ENCODE results near the gene NUCB2. TPM values are rescaled to one million over a fixed set of nuclear protein-coding genes. Genes with fewer than 3 reads are reported as not detected.

The NUCB2 gene
- total and polyA plus RNA-seq, 2 of the 13 experiments (the other 11 are each of a cell fraction or from before 2014, with no cell fraction given), result 54.2 to 82.4 TPM

GRCh38 chr11:17352950-17353820 lies 76.6 kb downstream of the NUCB2 start (continued):
- TF ChIP-seq MXI1 (IDR thresholded peaks at IDR 0.05; ENCODE audit: borderline replicate concordance, low read depth, low read length) (peak; percentile 93; the same call in 1 of the 3 replicates), RXRA (CRISPR knock-in tag; IDR thresholded peaks at IDR 0.05) (peak; percentile 70), ZSCAN30 (CRISPR knock-in tag; IDR thresholded peaks at IDR 0.05) (no peak), TEAD2 (CRISPR knock-in tag; IDR thresholded peaks at IDR 0.05) (no peak), GZF1 (CRISPR knock-in tag; IDR thresholded peaks at IDR 0.05) (peak; percentile 54; the same call in 1 of the 2 replicates), ZNF256 (CRISPR knock-in tag; conservative IDR thresholded peaks at IDR 0.05) (no peak), STAT5B (CRISPR knock-in tag; IDR thresholded peaks at IDR 0.05) (0 out of 2 replicates have a peak, but pooled peaks have one; percentile 21), ZGPAT (CRISPR knock-in tag; IDR thresholded peaks at IDR 0.05) (peak; percentile 82), IRF2 (CRISPR knock-in tag; IDR thresholded peaks at IDR 0.05) (peak; percentile 86; the same call in 1 of the 2 replicates), MYC (CRISPR knock-in tag; IDR thresholded peaks at IDR 0.05; ENCODE audit: borderline replicate concordance) (peak; percentile 99), ZFP91 (CRISPR knock-in tag; IDR thresholded peaks at IDR 0.05; ENCODE audit: borderline replicate concordance) (peak; percentile 92), SP140L (CRISPR knock-in tag; IDR thresholded peaks at IDR 0.05; ENCODE audit: borderline replicate concordance) (no peak), ZKSCAN8 (CRISPR knock-in tag; IDR thresholded peaks at IDR 0.05; ENCODE audit: borderline replicate concordance) (no peak), ZSCAN25 (CRISPR knock-in tag; IDR thresholded peaks at IDR 0.05) (peak; percentile 59; the same call in 1 of the 2 replicates), ZNF737 (CRISPR knock-in tag; IDR thresholded peaks at IDR 0.05; ENCODE audit: borderline replicate concordance) (no peak), ZNF605 (CRISPR knock-in tag; IDR thresholded peaks at IDR 0.05) (peak; percentile 59; the same call in 1 of the 2 replicates), ZNF629 (CRISPR knock-in tag; conservative IDR thresholded peaks at IDR 0.05) (peak; percentile 17; the same call in 1 of the 2 replicates), SNAPC5 (CRISPR knock-in tag; IDR thresholded peaks at IDR 0.05; ENCODE audit: borderline replicate concordance) (no peak), ZNF816 (CRISPR knock-in tag; IDR thresholded peaks at IDR 0.05; ENCODE audit: borderline replicate concordance) (peak; percentile 93), PHF5A (CRISPR knock-in tag; IDR thresholded peaks at IDR 0.05; ENCODE audit: low read depth, unreplicated experiment) (no peak)
- TF ChIP-seq, protein P1, sequence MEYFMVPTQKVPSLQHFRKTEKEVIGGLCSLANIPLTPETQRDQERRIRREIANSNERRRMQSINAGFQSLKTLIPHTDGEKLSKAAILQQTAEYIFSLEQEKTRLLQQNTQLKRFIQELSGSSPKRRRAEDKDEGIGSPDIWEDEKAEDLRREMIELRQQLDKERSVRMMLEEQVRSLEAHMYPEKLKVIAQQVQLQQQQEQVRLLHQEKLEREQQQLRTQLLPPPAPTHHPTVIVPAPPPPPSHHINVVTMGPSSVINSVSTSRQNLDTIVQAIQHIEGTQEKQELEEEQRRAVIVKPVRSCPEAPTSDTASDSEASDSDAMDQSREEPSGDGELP (IDR thresholded peaks at IDR 0.05; ENCODE audit: borderline replicate concordance, low read depth), result no peak; the same call in 1 of the 2 replicates
- TF ChIP-seq, protein P2, sequence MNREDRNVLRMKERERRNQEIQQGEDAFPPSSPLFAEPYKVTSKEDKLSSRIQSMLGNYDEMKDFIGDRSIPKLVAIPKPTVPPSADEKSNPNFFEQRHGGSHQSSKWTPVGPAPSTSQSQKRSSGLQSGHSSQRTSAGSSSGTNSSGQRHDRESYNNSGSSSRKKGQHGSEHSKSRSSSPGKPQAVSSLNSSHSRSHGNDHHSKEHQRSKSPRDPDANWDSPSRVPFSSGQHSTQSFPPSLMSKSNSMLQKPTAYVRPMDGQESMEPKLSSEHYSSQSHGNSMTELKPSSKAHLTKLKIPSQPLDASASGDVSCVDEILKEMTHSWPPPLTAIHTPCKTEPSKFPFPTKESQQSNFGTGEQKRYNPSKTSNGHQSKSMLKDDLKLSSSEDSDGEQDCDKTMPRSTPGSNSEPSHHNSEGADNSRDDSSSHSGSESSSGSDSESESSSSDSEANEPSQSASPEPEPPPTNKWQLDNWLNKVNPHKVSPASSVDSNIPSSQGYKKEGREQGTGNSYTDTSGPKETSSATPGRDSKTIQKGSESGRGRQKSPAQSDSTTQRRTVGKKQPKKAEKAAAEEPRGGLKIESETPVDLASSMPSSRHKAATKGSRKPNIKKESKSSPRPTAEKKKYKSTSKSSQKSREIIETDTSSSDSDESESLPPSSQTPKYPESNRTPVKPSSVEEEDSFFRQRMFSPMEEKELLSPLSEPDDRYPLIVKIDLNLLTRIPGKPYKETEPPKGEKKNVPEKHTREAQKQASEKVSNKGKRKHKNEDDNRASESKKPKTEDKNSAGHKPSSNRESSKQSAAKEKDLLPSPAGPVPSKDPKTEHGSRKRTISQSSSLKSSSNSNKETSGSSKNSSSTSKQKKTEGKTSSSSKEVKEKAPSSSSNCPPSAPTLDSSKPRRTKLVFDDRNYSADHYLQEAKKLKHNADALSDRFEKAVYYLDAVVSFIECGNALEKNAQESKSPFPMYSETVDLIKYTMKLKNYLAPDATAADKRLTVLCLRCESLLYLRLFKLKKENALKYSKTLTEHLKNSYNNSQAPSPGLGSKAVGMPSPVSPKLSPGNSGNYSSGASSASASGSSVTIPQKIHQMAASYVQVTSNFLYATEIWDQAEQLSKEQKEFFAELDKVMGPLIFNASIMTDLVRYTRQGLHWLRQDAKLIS (CRISPR knock-in tag; IDR thresholded peaks at IDR 0.05), result no peak
